Mammary epithelial cell (primary cell): ENCODE results near the gene BHMT.

Experiments used
- CTCF ChIP-seq, 2 donors: IDR thresholded peaks in 1 of 2; conservative IDR thresholded peaks in 1 of 2; 2 replicates each; pipeline ENCODE4 v1.5.1; 2011 to 2012; ENCODE audit warnings: inconsistent platforms in 2 of 2, low read length in 2 of 2, mild to moderate bottlenecking in 2 of 2, control low read depth in 1 of 2, low read depth in 1 of 2; ENCODE audit not compliant: insufficient read depth in 1 of 2; ENCODE audit errors: extremely low read depth in 1 of 2
- EZH2 ChIP-seq: IDR thresholded peaks from 2 replicates; pipeline ENCODE4 v1.6.1; 2012; ENCODE audit warnings: low read length, inconsistent platforms, borderline replicate concordance

DNA sequence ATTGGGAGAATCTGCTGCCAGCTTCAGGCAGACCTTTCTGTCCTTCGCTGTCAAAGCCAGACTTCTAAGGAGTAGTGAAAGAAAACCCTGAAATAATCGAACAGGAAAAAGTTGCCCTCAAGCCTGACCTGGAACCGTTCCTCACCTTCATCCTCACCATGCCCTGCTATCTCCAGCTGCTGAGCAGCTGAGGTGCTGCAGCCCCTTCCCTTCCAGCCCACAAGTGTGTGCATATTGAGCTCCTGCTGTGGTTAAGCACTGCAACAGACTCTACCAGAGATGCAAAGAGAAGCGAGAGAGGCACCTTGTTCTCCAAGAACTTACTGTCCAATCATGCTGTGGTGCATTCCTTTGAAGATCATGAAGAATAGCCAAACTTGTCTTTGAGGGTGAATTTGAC lies 23.1 kb upstream of the BHMT start:
- TF ChIP-seq CTCF (conservative IDR thresholded peaks at IDR 0.05 in 1 of 2, IDR thresholded peaks at IDR 0.05 in 1 of 2; ENCODE audit: extremely low read depth in 1 of 2, insufficient read depth in 1 of 2, low read depth in 1 of 2, low read length in 2 of 2): no peak
- TF ChIP-seq EZH2: no peak
